ENCODE results near the gene MPL. TPM values are rescaled to one million over a fixed set of nuclear protein-coding genes. Genes with fewer than 3 reads are reported as not detected.

The MPL gene
- polyA plus RNA-seq, 1 donor (not counting 4 experiments of a cell fraction or from before 2014, with no cell fraction given): not detected

DNA sequence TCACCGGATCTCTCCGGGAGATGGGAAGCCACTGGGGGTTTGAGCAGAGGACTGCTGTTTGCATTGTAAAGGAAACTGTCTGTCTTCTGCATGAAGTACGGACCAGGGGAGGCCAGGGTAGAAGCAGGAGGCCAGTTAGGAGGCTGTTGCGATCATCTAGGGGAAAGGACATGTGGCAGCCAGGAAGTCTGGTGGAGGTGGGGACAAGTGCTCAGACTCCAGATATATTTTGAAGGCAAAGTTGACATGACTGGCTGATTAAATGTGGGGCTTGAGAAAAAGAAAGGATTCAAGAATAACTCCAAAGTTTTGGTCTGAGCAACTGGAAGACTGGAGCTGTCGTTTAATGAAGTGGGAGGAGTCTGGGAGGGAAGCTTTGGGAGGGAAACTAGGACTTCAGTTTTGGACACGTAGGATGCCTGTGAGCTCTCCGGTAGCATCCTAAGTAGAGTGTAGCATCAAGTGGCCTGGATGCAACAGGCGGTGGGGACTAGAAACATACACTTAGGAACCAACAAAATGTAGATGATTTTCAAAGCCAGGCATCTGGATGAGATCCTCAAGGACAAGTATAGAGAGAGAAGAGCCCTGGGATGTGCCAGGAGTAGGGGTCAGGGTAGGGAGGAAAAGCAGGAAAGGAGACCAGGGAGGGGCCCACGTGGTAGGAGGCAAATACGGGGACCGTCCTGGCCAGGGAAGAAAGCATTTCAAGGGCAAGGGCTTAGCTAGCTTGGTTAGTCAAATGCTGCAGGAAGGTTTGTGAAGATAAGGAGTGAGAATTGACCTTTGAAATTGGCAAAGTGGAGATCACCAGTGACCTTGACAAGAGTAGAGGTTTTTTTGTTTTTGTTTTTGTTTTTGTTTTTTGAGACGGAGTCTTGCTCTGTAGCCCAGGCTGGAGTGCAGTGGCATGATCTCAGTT lies 48.6 kb upstream of the MPL start:
- H3K27me3 ChIP-seq (ENCODE audit: control insufficient read depth, extremely low read depth, insufficient read depth, low read length): no peaks in the 10 kb centered on the region
- H4K20me1 ChIP-seq (ENCODE audit: control insufficient read depth, extremely low read depth, insufficient read depth, low read length): no peaks in the 10 kb centered on the region
- H2AFZ ChIP-seq (ENCODE audit: control insufficient read depth, low read length): no peak overlapping the region
- H3K36me3 ChIP-seq (ENCODE audit: control insufficient read depth in 2 of 2, extremely low read depth in 1 of 2, insufficient read depth in 2 of 2, low read length in 2 of 2): no peaks in the 10 kb centered on the region
- H3K9me1 ChIP-seq (ENCODE audit: control insufficient read depth, extremely low read depth, insufficient read depth, low read length): no peaks in the 10 kb centered on the region
- no peak for FAIRE-seq
- DNase-seq (ENCODE audit: low read depth, low spot score): no peak
- H3K79me2 ChIP-seq (ENCODE audit: control insufficient read depth, insufficient read depth, low read length): no peaks in the 10 kb centered on the region
- peaks cover 13% of the 10 kb centered on the region for H3K4me1 ChIP-seq (ENCODE audit: control insufficient read depth, extremely low read depth, insufficient read depth, low read length)
- dilution Hi-C loops (cut with MboI; ENCODE audit: extremely low pct_ligation_motif_present, low sequenced_read_pairs): no loop called here
- H3K9me3 ChIP-seq (ENCODE audit: control insufficient read depth, low read depth, low read length): no peaks in the 10 kb centered on the region
- H3K4me2 ChIP-seq (ENCODE audit: control insufficient read depth, extremely low read depth, insufficient read depth, low read depth, low read length): no peak overlapping the region
- no peak overlapping the region for H3K27ac ChIP-seq (ENCODE audit: control insufficient read depth, insufficient read depth, low read length)
- H3K4me3 ChIP-seq (ENCODE audit: control insufficient read depth in 2 of 3, extremely low read depth in 1 of 3, insufficient read depth in 2 of 3, low read depth in 1 of 3, low read length in 3 of 3): no peak overlapping the region
- TF ChIP-seq, protein P1, sequence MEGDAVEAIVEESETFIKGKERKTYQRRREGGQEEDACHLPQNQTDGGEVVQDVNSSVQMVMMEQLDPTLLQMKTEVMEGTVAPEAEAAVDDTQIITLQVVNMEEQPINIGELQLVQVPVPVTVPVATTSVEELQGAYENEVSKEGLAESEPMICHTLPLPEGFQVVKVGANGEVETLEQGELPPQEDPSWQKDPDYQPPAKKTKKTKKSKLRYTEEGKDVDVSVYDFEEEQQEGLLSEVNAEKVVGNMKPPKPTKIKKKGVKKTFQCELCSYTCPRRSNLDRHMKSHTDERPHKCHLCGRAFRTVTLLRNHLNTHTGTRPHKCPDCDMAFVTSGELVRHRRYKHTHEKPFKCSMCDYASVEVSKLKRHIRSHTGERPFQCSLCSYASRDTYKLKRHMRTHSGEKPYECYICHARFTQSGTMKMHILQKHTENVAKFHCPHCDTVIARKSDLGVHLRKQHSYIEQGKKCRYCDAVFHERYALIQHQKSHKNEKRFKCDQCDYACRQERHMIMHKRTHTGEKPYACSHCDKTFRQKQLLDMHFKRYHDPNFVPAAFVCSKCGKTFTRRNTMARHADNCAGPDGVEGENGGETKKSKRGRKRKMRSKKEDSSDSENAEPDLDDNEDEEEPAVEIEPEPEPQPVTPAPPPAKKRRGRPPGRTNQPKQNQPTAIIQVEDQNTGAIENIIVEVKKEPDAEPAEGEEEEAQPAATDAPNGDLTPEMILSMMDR (optimal IDR thresholded peaks at IDR 0.05 in 1 of 3, IDR thresholded peaks at IDR 0.05 in 1 of 3, conservative IDR thresholded peaks at IDR 0.05 in 1 of 3; ENCODE audit: extremely low read depth in 1 of 3, insufficient read depth in 2 of 3, low read length in 3 of 3): no peak
- TF ChIP-seq EZH2 (IDR thresholded peaks at IDR 0.05; ENCODE audit: low read length): no peak
- H3K9ac ChIP-seq (ENCODE audit: control insufficient read depth, extremely low read depth, insufficient read depth, low read length): no peak overlapping the region

DNA sequence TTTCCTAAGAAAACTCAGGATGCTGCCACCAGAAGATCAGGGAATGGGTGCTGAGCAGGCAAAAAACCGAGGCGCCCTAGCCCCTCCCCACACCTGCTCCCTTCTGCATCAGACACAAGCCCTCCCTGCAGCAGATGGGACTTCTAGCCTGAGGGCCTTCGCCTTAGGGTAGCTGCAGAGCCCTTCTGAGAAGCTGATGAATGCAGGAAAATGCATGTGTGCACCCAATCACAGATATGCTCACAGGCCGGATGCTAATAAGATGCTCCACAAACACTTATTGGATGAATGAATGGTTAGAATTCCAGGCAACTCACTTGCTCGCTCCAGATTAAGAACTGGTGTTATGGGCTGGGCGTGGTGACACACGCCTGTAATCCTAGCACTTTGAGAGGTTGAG lies 45.4 kb upstream of the MPL start:
- H3K9ac ChIP-seq (ENCODE audit: control insufficient read depth, extremely low read depth, insufficient read depth, low read length): no peak overlapping the region
- H3K9me3 ChIP-seq (ENCODE audit: control insufficient read depth, low read depth, low read length): no peaks in the 10 kb centered on the region
- FAIRE-seq: no peak
- H3K27ac ChIP-seq (ENCODE audit: control insufficient read depth, insufficient read depth, low read length): no peak overlapping the region
- TF ChIP-seq, protein P1 (optimal IDR thresholded peaks at IDR 0.05 in 1 of 3, IDR thresholded peaks at IDR 0.05 in 1 of 3, conservative IDR thresholded peaks at IDR 0.05 in 1 of 3; ENCODE audit: extremely low read depth in 1 of 3, insufficient read depth in 2 of 3, low read length in 3 of 3): no peak
- TF ChIP-seq EZH2 (IDR thresholded peaks at IDR 0.05; ENCODE audit: low read length): no peak
- no peaks in the 10 kb centered on the region for H3K27me3 ChIP-seq (ENCODE audit: control insufficient read depth, extremely low read depth, insufficient read depth, low read length)
- DNase-seq (ENCODE audit: low read depth, low spot score): no peak
- no peaks in the 10 kb centered on the region for H4K20me1 ChIP-seq (ENCODE audit: control insufficient read depth, extremely low read depth, insufficient read depth, low read length)
- H3K4me3 ChIP-seq (ENCODE audit: control insufficient read depth in 2 of 3, extremely low read depth in 1 of 3, insufficient read depth in 2 of 3, low read depth in 1 of 3, low read length in 3 of 3): no peak overlapping the region
- H3K4me2 ChIP-seq (ENCODE audit: control insufficient read depth, extremely low read depth, insufficient read depth, low read depth, low read length): no peak overlapping the region
- dilution Hi-C loops (cut with MboI; ENCODE audit: extremely low pct_ligation_motif_present, low sequenced_read_pairs): no loop called here
- H3K4me1 ChIP-seq (ENCODE audit: control insufficient read depth, extremely low read depth, insufficient read depth, low read length): peaks cover 9% of the 10 kb centered on the region
- no peak overlapping the region for H2AFZ ChIP-seq (ENCODE audit: control insufficient read depth, low read length)
- H3K79me2 ChIP-seq (ENCODE audit: control insufficient read depth, insufficient read depth, low read length): no peaks in the 10 kb centered on the region
- no peaks in the 10 kb centered on the region for H3K36me3 ChIP-seq (ENCODE audit: control insufficient read depth in 2 of 2, extremely low read depth in 1 of 2, insufficient read depth in 2 of 2, low read length in 2 of 2)
- H3K9me1 ChIP-seq (ENCODE audit: control insufficient read depth, extremely low read depth, insufficient read depth, low read length): no peaks in the 10 kb centered on the region

All from keratinocyte (primary cell).